ENCODE measurements around the gene GHR.

The GHR gene

GRCh38 chr5:42597318-42597937 lies 174.2 kb downstream of the GHR start:
- H3K4me3 ChIP-seq (ENCODE audit: low read depth, low read length): no peak overlapping the region
- DNase-seq (ENCODE audit: low read depth): no peak
- TF ChIP-seq CTCF (IDR thresholded peaks at IDR 0.05; ENCODE audit: low read depth, low read length) (no peak), MAX (IDR thresholded peaks at IDR 0.05; ENCODE audit: low read depth, low read length) (no peak), POLR2A (IDR thresholded peaks at IDR 0.05; ENCODE audit: extremely low read depth, insufficient read length) (no peak), MYC (IDR thresholded peaks at IDR 0.05; ENCODE audit: low read depth, low read length) (no peak)

GRCh38 chr5:42598311-42598710 lies 175.1 kb downstream of the GHR start:
- no peak for DNase-seq (ENCODE audit: low read depth)
- TF ChIP-seq MAX (IDR thresholded peaks at IDR 0.05; ENCODE audit: low read depth, low read length) (no peak), POLR2A (IDR thresholded peaks at IDR 0.05; ENCODE audit: extremely low read depth, insufficient read length) (no peak), CTCF (IDR thresholded peaks at IDR 0.05; ENCODE audit: low read depth, low read length) (no peak), MYC (IDR thresholded peaks at IDR 0.05; ENCODE audit: low read depth, low read length) (no peak)
- no peak overlapping the region for H3K4me3 ChIP-seq (ENCODE audit: low read depth, low read length)

- no peak for DNase-seq (ENCODE audit: low read depth)
- TF ChIP-seq MAX (IDR thresholded peaks at IDR 0.05; ENCODE audit: low read depth, low read length) (no peak), POLR2A (IDR thresholded peaks at IDR 0.05; ENCODE audit: extremely low read depth, insufficient read length) (no peak), MYC (IDR thresholded peaks at IDR 0.05; ENCODE audit: low read depth, low read length) (no peak), CTCF (IDR thresholded peaks at IDR 0.05; ENCODE audit: low read depth, low read length) (no peak)
These were observed 175.9 kb downstream of the GHR start for GRCh38 chr5:42599106-42599505.

GRCh38 chr5:42600441-42600840 lies 177.2 kb downstream of the GHR start:
- DNase-seq (ENCODE audit: low read depth): no peak
- H3K4me3 ChIP-seq (ENCODE audit: low read depth, low read length): no peak overlapping the region
- no peak for TF ChIP-seq CTCF (IDR thresholded peaks at IDR 0.05; ENCODE audit: low read depth, low read length)
- TF ChIP-seq MYC (IDR thresholded peaks at IDR 0.05; ENCODE audit: low read depth, low read length): no peak
- no peak for TF ChIP-seq MAX (IDR thresholded peaks at IDR 0.05; ENCODE audit: low read depth, low read length)
- TF ChIP-seq POLR2A (IDR thresholded peaks at IDR 0.05; ENCODE audit: extremely low read depth, insufficient read length): no peak

More at GRCh38 chr5:42599106-42599505, 175.9 kb downstream of the GHR start:
- H3K4me3 ChIP-seq (ENCODE audit: low read depth, low read length): no peak overlapping the region

GRCh38 chr5:42604171-42604711 lies 181.0 kb downstream of the GHR start:
- no peak for DNase-seq (ENCODE audit: low read depth)

More at GRCh38 chr5:42604171-42604711, 181.0 kb downstream of the GHR start:
- no peak overlapping the region for H3K4me3 ChIP-seq (ENCODE audit: low read depth, low read length)
- TF ChIP-seq MYC (IDR thresholded peaks at IDR 0.05; ENCODE audit: low read depth, low read length) (no peak), MAX (IDR thresholded peaks at IDR 0.05; ENCODE audit: low read depth, low read length) (no peak), CTCF (IDR thresholded peaks at IDR 0.05; ENCODE audit: low read depth, low read length) (no peak), POLR2A (IDR thresholded peaks at IDR 0.05; ENCODE audit: extremely low read depth, insufficient read length) (no peak)

All from NB4 (cell line).